ENCODE results near the gene PRICKLE1.

GRCh38 chr12:42630314-42630713 lies 40.8 kb upstream of the PRICKLE1 start:
- TF ChIP-seq CTCF (IDR thresholded peaks at IDR 0.05; ENCODE audit: borderline replicate concordance, extremely low read depth, low read length, poor library complexity, severe bottlenecking) = no peak
- no peak for TF ChIP-seq EZH2 (IDR thresholded peaks at IDR 0.05; ENCODE audit: borderline replicate concordance, low read depth, low read length, severe bottlenecking)
